HG03045 (cell line): ENCODE data around the gene RAB1A.
A peak's percentile ranks its signal among the peaks of the same experiment; 100 is the strongest.
"Not testable (repeated sequence)": the region's sequence is repeated elsewhere in the genome, so short reads cannot be mapped to it uniquely, and the experiment has no call there.

Experiments used
- ATAC-seq: cut with Tn5 transposase; IDR thresholded peaks from one replicate; pipeline ENCODE4 v1.9.1; 2021; ENCODE audit warnings: mild to moderate bottlenecking, moderate library complexity; ENCODE audit not compliant: unreplicated experiment

The RAB1A gene

GRCh38 chr2:65137197-65137775, 7.4 kb upstream of the RAB1A start:
- ATAC-seq: no peak

- no peak for ATAC-seq
Observed at GRCh38 chr2:65136253-65136652, 6.3 kb upstream of the RAB1A start.

GRCh38 chr2:65134158-65134557, 4.3 kb upstream of the RAB1A start:
- ATAC-seq: no peak

GRCh38 chr2:65133626-65134025, 3.7 kb upstream of the RAB1A start:
- no peak for ATAC-seq

GRCh38 chr2:65132930-65133329, 3.0 kb upstream of the RAB1A start:
- ATAC-seq: not testable (repeated sequence)

GRCh38 chr2:65130664-65131175, 814 bp upstream of the RAB1A start:
- ATAC-seq: peak; percentile 32

- peak; percentile 7 for ATAC-seq
Observed at GRCh38 chr2:65129286-65129825, 550 bp downstream of the RAB1A start.

- no peak for ATAC-seq
Observed at GRCh38 chr2:65128297-65129190, 1.4 kb downstream of the RAB1A start.

- ATAC-seq: not testable (repeated sequence)
Observed at GRCh38 chr2:65125457-65125856, 4.4 kb downstream of the RAB1A start.

- no peak for ATAC-seq
Observed at GRCh38 chr2:65122313-65122712, 7.6 kb downstream of the RAB1A start.

GRCh38 chr2:65120990-65121693, 8.8 kb downstream of the RAB1A start:
- no peak for ATAC-seq

- no peak for ATAC-seq
Observed at GRCh38 chr2:65116645-65117044, 13.3 kb downstream of the RAB1A start.

- ATAC-seq: no peak
Observed at GRCh38 chr2:65114921-65115320, 15.0 kb downstream of the RAB1A start.

- ATAC-seq: no peak
Observed at GRCh38 chr2:65113816-65114215, 16.1 kb downstream of the RAB1A start.

- no peak for ATAC-seq
Observed at GRCh38 chr2:65113229-65113628, 16.7 kb downstream of the RAB1A start.

GRCh38 chr2:65112633-65113032, 17.3 kb downstream of the RAB1A start:
- no peak for ATAC-seq

- no peak for ATAC-seq
Observed at GRCh38 chr2:65108780-65109179, 21.1 kb downstream of the RAB1A start.

- ATAC-seq: no peak
Observed at GRCh38 chr2:65107530-65107929, 22.4 kb downstream of the RAB1A start.

- no peak for ATAC-seq
Observed at GRCh38 chr2:65103013-65103715, 26.7 kb downstream of the RAB1A start.

- ATAC-seq: no peak
Observed at GRCh38 chr2:65101071-65101470, 28.8 kb downstream of the RAB1A start.

- no peak for ATAC-seq
Observed at GRCh38 chr2:65098741-65099140, 31.2 kb downstream of the RAB1A start.
